Caki2 (cell line): ENCODE data around the gene DUS3L. TPM values are rescaled to one million over a fixed set of nuclear protein-coding genes. Genes with fewer than 3 reads are reported as not detected.

Experiments used
- DNase-seq: peaks from one replicate; pipeline ENCODE4 v3.0.0-alpha.2; 2015; ENCODE audit warnings: low read depth
- in situ Hi-C: cut with HindIII; loops from 2 replicates; pipeline ENCODE4 v1.10.0; 2016; ENCODE audit warnings: low sequenced_read_pairs, low pct_unique_long_range_greater_than_20kb, mixed read lengths
- total RNA-seq: library from RNA; depleted of rRNA; stranded (reverse); fragments of >200 nt; shearing (Covaris generic); gene quantifications from 2 replicates; pipeline ENCODE4 v1.2.3, GENCODE V29; 2014; ENCODE audit warnings: low replicate concordance; rRNA removed

Gene DUS3L
- total RNA-seq, 1 experiment from 2014 or later = 62.3 TPM

GRCh38 chr19:5738423-5738822 is 52.5 kb downstream of the DUS3L start:
- in situ Hi-C loops = no loop called here
- peak; percentile 41 for DNase-seq

Other genes starting within 250 kb of the DUS3L start
- gene TINCR, start 223.2 kb downstream of the DUS3L start, total RNA-seq = 0.41 TPM in 1 of 2 replicates, not detected in the other
- 2.0 and 12.9 TPM in 2 replicates for gene SAFB2, start 168.4 kb downstream of the DUS3L start, total RNA-seq
- 35.5 and 54.0 TPM in 2 replicates for gene SAFB, start 168.1 kb downstream of the DUS3L start, total RNA-seq
- gene MICOS13, start 110.6 kb downstream of the DUS3L start, total RNA-seq = 71.3 and 130 TPM in 2 replicates
- 2.6 and 12.1 TPM in 2 replicates for gene HSD11B1L, start 110.1 kb downstream of the DUS3L start, total RNA-seq
- 598 and 658 TPM in 2 replicates for gene RPL36, start 100.9 kb downstream of the DUS3L start, total RNA-seq
- 210 and 213 TPM in 2 replicates for gene LONP1, start 71.0 kb downstream of the DUS3L start, total RNA-seq
- gene CATSPERD, start 70.5 kb downstream of the DUS3L start, total RNA-seq = not detected in 2 replicates
- 0.47 and 4.6 TPM in 2 replicates for gene PRR22, start 6.4 kb downstream of the DUS3L start, total RNA-seq
- gene NRTN, start 13.9 kb upstream of the DUS3L start, total RNA-seq = 15.0 and 16.7 TPM in 2 replicates
- not detected in 2 replicates for gene FUT6, start 48.5 kb upstream of the DUS3L start, total RNA-seq
- not detected in 2 replicates for gene FUT3, start 60.3 kb upstream of the DUS3L start, total RNA-seq
- not detected in 2 replicates for gene FUT5, start 79.4 kb upstream of the DUS3L start, total RNA-seq
- gene NDUFA11, start 112.6 kb upstream of the DUS3L start, total RNA-seq = 190 and 227 TPM in 2 replicates
- 0.12 and 1.7 TPM in 2 replicates for gene VMAC, start 113.7 kb upstream of the DUS3L start, total RNA-seq
- gene CAPS, start 123.1 kb upstream of the DUS3L start, total RNA-seq = 0.32 and 6.1 TPM in 2 replicates
- 28.9 and 36.3 TPM in 2 replicates for gene RANBP3, start 187.0 kb upstream of the DUS3L start, total RNA-seq